Smooth muscle cell (in vitro differentiated cells): Measurements from ENCODE around the gene MAPK12. TPM values are rescaled to one million over a fixed set of nuclear protein-coding genes. Genes with fewer than 3 reads are reported as not detected.

ENCODE experiments used
- DNase-seq: peaks from one replicate; lab custom pipeline; 2025; ENCODE audit not compliant: unreplicated experiment; lab: John Stamatoyannopoulos, UW
- H2AFZ ChIP-seq: fragments of 200-600 bp; sonication (generic); 2 replicates; pipeline ENCODE4 v1.6.0; 2016; ENCODE audit warnings: antibody characterized with exemption, low read depth, mild to moderate bottlenecking
- H3F3A ChIP-seq: fragments of 200-600 bp; sonication (generic); 2 replicates; pipeline ENCODE4 v1.6.0; 2017; ENCODE audit warnings: antibody characterized with exemption, low read depth
- H3K27ac ChIP-seq: fragments of 200-600 bp; sonication (generic); 2 replicates; pipeline ENCODE4 v1.5.1; 2016; ENCODE audit warnings: low read depth, mild to moderate bottlenecking
- H3K27me3 ChIP-seq: fragments of 200-600 bp; sonication (generic); 2 replicates; pipeline ENCODE4 v1.6.1; 2016; ENCODE audit warnings: low read depth, mild to moderate bottlenecking
- H3K36me3 ChIP-seq: fragments of 200-600 bp; sonication (generic); 2 replicates; pipeline ENCODE4 v1.5.1; 2016; ENCODE audit warnings: low read depth
- H3K4me1 ChIP-seq: fragments of 200-600 bp; sonication (generic); 2 replicates; pipeline ENCODE4 v1.5.1; 2016; ENCODE audit warnings: low read depth
- H3K4me2 ChIP-seq: fragments of 200-600 bp; sonication (generic); 2 replicates; pipeline ENCODE4 v1.6.0; 2016; ENCODE audit warnings: mild to moderate bottlenecking
- H3K4me3 ChIP-seq: fragments of 200-600 bp; sonication (generic); 2 replicates; pipeline ENCODE4 v1.5.1; 2016; ENCODE audit warnings: mild to moderate bottlenecking
- H3K79me2 ChIP-seq: fragments of 200-600 bp; sonication (generic); 2 replicates; pipeline ENCODE4 v1.6.0; 2016; ENCODE audit warnings: low read depth, mild to moderate bottlenecking
- H3K9ac ChIP-seq: fragments of 200-600 bp; sonication (generic); 2 replicates; pipeline ENCODE4 v1.6.0; 2016; ENCODE audit warnings: low read depth
- H3K9me3 ChIP-seq: fragments of 200-600 bp; sonication (generic); replicated peaks from 2 replicates; pipeline ENCODE4 v1.5.1; 2016; ENCODE audit warnings: low read depth
- H4K20me1 ChIP-seq: fragments of 200-600 bp; sonication (generic); 2 replicates; pipeline ENCODE4 v1.6.0; 2016; ENCODE audit warnings: low read depth
- WGBS: methylation state at CpG from one replicate; pipeline ENCODE4 v1.1.7; 2016; ENCODE audit warnings: low lambda C conversion rate; 5-methylcytosine and 5-hydroxymethylcytosine counted together
- polyA plus RNA-seq: library from polyadenylated mRNA; unstranded; fragments of >200 nt; fragmentation: Nextera tagmentation; extraction: Ambion mirVana; gene quantifications from 2 replicates; pipeline ENCODE4 v1.2.1, GENCODE V29; 2016
- total RNA-seq: library from RNA; depleted of rRNA; stranded (reverse); fragments of >200 nt; gene quantifications from 2 replicates; pipeline ENCODE4 v1.2.3, GENCODE V29; 2014
- TF ChIP-seq, protein P1 (sequence below): fragments of 200-600 bp; sonication (generic); IDR thresholded peaks from 2 replicates; pipeline ENCODE4 v1.5.1; 2017; ENCODE audit warnings: borderline replicate concordance, mild to moderate bottlenecking, antibody characterized with exemption; ENCODE audit not compliant: insufficient read depth, poor library complexity, severe bottlenecking

MAPK12 gene
- total and polyA plus RNA-seq, 2 experiments from 2014 or later: 14.9 to 26.2 TPM

DNA sequence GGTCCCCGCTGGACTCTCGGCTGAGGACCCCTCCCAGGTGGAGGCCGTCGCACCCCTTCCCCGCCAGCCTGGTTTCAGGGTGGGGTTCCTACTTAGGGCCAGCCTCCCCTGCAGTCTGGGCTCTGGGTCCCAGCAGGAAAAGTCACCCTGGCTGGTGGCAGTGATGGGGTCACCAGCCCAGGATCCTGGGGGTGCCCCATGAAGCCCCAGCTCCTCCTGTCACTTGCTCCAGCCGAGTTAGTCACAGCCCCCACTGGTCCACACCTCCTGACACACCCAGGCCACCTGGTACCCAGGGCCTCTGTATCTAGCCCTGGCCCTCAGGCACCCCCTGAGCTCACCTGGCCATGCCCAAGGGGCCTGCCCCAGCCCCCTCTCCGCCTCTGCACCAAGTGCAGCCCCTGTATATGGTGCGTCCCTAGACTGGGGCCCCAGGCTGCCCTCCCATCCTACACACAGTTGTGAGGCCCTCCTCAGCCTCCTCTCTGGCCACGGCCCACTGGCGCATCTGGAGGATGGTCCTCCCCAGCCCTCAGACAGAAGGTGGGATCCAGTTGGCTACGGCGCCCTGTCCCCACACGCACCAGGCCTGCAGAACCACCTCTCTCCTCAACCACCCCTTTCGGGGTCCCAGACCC is 39.3 kb upstream of the MAPK12 start:
- H3K9me3 ChIP-seq: no peaks in the 10 kb centered on the region
- DNase-seq: no peak
- H2AFZ ChIP-seq: no peak overlapping the region
- no peak overlapping the region for H3K27ac ChIP-seq
- H3F3A ChIP-seq: peaks cover 25% of the 10 kb centered on the region
- peak overlapping the region; percentile 46 for H3K4me3 ChIP-seq
- no peaks in the 10 kb centered on the region for H3K36me3 ChIP-seq
- H3K4me2 ChIP-seq: peak overlapping the region; percentile 91
- TF ChIP-seq, protein P1, sequence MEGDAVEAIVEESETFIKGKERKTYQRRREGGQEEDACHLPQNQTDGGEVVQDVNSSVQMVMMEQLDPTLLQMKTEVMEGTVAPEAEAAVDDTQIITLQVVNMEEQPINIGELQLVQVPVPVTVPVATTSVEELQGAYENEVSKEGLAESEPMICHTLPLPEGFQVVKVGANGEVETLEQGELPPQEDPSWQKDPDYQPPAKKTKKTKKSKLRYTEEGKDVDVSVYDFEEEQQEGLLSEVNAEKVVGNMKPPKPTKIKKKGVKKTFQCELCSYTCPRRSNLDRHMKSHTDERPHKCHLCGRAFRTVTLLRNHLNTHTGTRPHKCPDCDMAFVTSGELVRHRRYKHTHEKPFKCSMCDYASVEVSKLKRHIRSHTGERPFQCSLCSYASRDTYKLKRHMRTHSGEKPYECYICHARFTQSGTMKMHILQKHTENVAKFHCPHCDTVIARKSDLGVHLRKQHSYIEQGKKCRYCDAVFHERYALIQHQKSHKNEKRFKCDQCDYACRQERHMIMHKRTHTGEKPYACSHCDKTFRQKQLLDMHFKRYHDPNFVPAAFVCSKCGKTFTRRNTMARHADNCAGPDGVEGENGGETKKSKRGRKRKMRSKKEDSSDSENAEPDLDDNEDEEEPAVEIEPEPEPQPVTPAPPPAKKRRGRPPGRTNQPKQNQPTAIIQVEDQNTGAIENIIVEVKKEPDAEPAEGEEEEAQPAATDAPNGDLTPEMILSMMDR: no peak
- peaks cover 99% of the 10 kb centered on the region for H3K79me2 ChIP-seq
- H3K9ac ChIP-seq: no peak overlapping the region
- H3K4me1 ChIP-seq: peaks cover 56% of the 10 kb centered on the region
- no peaks in the 10 kb centered on the region for H3K27me3 ChIP-seq
- peaks cover 95% of the 10 kb centered on the region for H4K20me1 ChIP-seq
- 92% methylated on average over 9 of the region's 14 CpGs for WGBS

DNA sequence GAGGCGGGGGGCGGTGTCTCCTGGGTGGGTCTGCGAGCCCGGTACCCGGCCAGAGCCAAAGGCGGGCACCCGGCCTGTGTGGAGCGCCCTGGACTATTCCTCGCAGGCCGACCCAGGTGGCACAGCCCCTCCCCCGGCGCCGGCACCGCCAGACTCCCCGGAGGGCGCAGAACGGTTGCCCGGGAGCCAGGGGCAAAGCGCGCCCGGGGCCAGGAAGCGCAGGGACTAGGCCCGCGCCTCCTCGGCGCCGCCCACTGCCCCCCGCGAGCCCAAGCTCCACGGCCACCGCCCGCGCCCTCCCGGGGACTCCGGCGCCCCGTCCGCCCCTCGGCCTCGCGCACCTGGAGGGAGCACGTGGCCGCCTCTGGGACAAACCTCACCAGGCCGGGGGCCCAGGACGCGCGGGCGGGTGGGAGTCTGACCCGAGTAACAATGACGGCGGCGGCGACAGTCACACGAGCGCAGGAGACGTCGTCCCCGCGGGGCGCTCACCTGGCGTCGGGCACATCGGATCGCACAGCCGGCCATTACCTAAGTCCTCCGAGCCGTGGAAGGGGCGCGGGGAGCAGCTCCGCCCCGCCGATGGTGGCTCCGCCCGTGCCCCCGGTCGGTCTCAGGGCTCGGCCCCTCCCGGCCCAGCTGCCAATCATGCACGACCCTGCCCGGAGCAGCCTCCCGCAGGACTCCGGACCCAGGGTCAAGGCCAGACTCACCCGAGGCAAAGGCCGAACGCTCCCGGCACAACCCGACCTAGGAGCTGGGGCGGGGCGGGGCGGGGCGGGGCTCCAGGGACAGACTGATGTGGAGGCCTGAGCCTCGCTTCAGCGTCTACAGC is 38.5 kb upstream of the MAPK12 start:
- Histone ChIP-seq H3K27me3 (no peaks in the 10 kb centered on the region), H3F3A (peaks cover 25% of the 10 kb centered on the region), H4K20me1 (peaks cover 99% of the 10 kb centered on the region), H3K9me3 (no peaks in the 10 kb centered on the region), H3K9ac (peak overlapping the region; percentile 28), H3K4me2 (peak overlapping the region; percentile 91), H3K4me1 (peaks cover 49% of the 10 kb centered on the region), H3K79me2 (peaks cover 100% of the 10 kb centered on the region), H2AFZ (no peak overlapping the region), H3K36me3 (no peaks in the 10 kb centered on the region), H3K27ac (peak overlapping the region; percentile 72), H3K4me3 (peak overlapping the region; percentile 46)
- WGBS: 5% methylated on average over 67 of the region's 93 CpGs
- TF ChIP-seq, protein P1: no peak
- no peak for DNase-seq

DNA sequence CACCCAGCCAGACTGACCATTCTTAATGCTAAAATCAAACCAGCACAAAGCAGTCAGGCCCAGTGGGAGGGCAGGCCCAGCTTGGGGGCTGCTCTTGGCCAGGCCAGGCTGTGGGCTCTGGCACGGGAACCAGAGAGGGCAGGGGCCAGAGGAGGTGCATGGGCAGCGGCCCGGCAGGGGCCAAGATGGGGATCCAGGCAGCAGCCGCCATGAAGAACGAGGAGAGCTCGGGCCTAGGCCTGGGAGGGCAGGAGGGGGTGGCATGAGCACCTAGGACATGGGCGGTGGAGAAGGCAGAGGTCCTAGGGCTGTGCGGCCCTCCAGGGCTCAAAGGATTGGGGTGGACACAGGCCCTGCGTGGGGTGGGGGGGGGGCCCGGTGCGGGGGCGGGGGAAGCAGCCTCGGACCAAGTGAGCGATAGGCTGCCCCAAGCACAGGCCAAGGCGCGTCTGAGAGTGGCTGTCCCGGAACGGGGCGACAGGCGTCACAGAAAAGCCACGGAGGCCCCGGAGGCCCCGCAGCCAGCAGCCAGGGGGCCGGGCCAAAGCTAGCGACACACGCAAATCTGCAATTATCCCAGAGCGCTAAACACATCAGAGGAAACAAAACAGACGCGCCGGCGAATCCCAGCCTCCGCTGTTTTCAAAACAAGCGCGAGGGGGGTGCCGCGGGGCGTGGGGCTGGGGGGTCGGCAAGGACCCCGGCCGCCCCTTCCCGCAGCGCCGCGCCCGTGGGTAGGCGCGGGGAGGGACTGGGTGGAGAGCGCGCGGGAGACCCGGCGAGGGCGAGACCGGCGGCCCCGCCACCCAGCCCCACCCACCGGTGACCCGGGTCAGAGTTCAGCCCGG is 37.7 kb upstream of the MAPK12 start:
- Histone ChIP-seq H3K27me3 (no peaks in the 10 kb centered on the region), H2AFZ (no peak overlapping the region), H4K20me1 (peaks cover 100% of the 10 kb centered on the region), H3F3A (peaks cover 22% of the 10 kb centered on the region), H3K9ac (peak overlapping the region; percentile 28), H3K36me3 (no peaks in the 10 kb centered on the region), H3K4me1 (peaks cover 44% of the 10 kb centered on the region), H3K9me3 (no peaks in the 10 kb centered on the region), H3K4me2 (peak overlapping the region; percentile 91), H3K4me3 (peak overlapping the region; percentile 46), H3K79me2 (peaks cover 100% of the 10 kb centered on the region), H3K27ac (peak overlapping the region; percentile 72)
- peak; percentile 30 for DNase-seq
- TF ChIP-seq, protein P1: no peak
- 21% methylated on average over 24 of the region's 59 CpGs for WGBS
